ENCODE data around the gene PCSK5.

PCSK5 gene

GRCh38 chr9:76249309-76249708 lies 358.8 kb downstream of the PCSK5 start:
- TF ChIP-seq CTCF (IDR thresholded peaks at IDR 0.05; ENCODE audit: insufficient read depth, low read depth, low read length, missing control alignments), result no peak
- no peak overlapping the region for H3K4me3 ChIP-seq (ENCODE audit: low read depth, low read length)

GRCh38 chr9:76255781-76256455 lies 365.4 kb downstream of the PCSK5 start:
- no peak for TF ChIP-seq CTCF (IDR thresholded peaks at IDR 0.05; ENCODE audit: insufficient read depth, low read depth, low read length, missing control alignments)
- H3K4me3 ChIP-seq (ENCODE audit: low read depth, low read length), result no peak overlapping the region
- DNase-seq (ENCODE audit: low read depth), result no peak

More at GRCh38 chr9:76249309-76249708, 358.8 kb downstream of the PCSK5 start:
- DNase-seq (ENCODE audit: low read depth), result no peak

- no peak for TF ChIP-seq CTCF (IDR thresholded peaks at IDR 0.05; ENCODE audit: insufficient read depth, low read depth, low read length, missing control alignments)
- DNase-seq (ENCODE audit: low read depth), result no peak
- no peak overlapping the region for H3K4me3 ChIP-seq (ENCODE audit: low read depth, low read length)
Observed at GRCh38 chr9:76257311-76257710, 366.8 kb downstream of the PCSK5 start.

- H3K4me3 ChIP-seq (ENCODE audit: low read depth, low read length), result no peak overlapping the region
- DNase-seq (ENCODE audit: low read depth), result no peak
- no peak for TF ChIP-seq CTCF (IDR thresholded peaks at IDR 0.05; ENCODE audit: insufficient read depth, low read depth, low read length, missing control alignments)
Observed at GRCh38 chr9:76266649-76267283, 376.3 kb downstream of the PCSK5 start.

- no peak for TF ChIP-seq CTCF (IDR thresholded peaks at IDR 0.05; ENCODE audit: insufficient read depth, low read depth, low read length, missing control alignments)
- no peak overlapping the region for H3K4me3 ChIP-seq (ENCODE audit: low read depth, low read length)
- no peak for DNase-seq (ENCODE audit: low read depth)
Observed at GRCh38 chr9:76267284-76267652, 376.8 kb downstream of the PCSK5 start.

- no peak overlapping the region for H3K4me3 ChIP-seq (ENCODE audit: low read depth, low read length)
- no peak for TF ChIP-seq CTCF (IDR thresholded peaks at IDR 0.05; ENCODE audit: insufficient read depth, low read depth, low read length, missing control alignments)
- no peak for DNase-seq (ENCODE audit: low read depth)
Observed at GRCh38 chr9:76269789-76270188, 379.3 kb downstream of the PCSK5 start.

- H3K4me3 ChIP-seq (ENCODE audit: low read depth, low read length), result no peak overlapping the region
- no peak for DNase-seq (ENCODE audit: low read depth)
- TF ChIP-seq CTCF (IDR thresholded peaks at IDR 0.05; ENCODE audit: insufficient read depth, low read depth, low read length, missing control alignments), result no peak
Observed at GRCh38 chr9:76271755-76272154, 381.3 kb downstream of the PCSK5 start.

Data from GM12865 (cell line).